ENCODE results near the gene APBA2. TPM values are rescaled to one million over a fixed set of nuclear protein-coding genes. Genes with fewer than 3 reads are reported as not detected.

Gene APBA2
- polyA plus RNA-seq, 4 donors, result 0.67 to 3.2 (median 1.8) TPM

DNA sequence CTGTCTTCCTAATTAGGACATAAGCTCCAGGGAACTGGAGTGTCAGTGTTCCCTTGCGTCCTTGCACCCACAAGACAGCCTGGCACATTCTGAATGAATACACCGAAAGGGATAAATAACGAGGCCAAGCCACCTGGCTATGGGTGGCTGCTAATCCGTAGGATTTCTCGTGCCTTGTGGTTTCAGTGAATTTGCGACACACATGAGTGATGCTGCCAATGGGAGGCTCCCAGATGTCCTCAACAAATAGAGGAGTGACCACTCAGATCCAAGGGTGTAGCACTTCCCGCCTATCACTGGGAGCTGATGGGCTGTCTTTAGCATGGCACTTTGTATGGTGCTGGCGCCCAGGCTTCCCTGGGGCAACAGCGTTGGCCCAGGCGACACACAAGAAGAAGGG lies 43.4 kb downstream of the APBA2 start:
- Histone ChIP-seq H3K9me3 (ENCODE audit: control insufficient read depth in 2 of 2, insufficient read depth in 1 of 2, low read depth in 1 of 2, low read length in 1 of 2) (no peaks in the 10 kb centered on the region), H3K27ac (ENCODE audit: low read depth in 1 of 3, low read length in 2 of 3) (no peak overlapping the region), H3K27me3 (ENCODE audit: control insufficient read depth in 3 of 3, insufficient read depth in 3 of 3, low read length in 3 of 3) (no peaks in the 10 kb centered on the region), H3K36me3 (ENCODE audit: control insufficient read depth in 3 of 3, insufficient read depth in 2 of 3, low read depth in 1 of 3, low read length in 3 of 3) (no peaks in the 10 kb centered on the region), H3K4me3 (ENCODE audit: low read depth in 1 of 3, low read length in 3 of 3) (no peak overlapping the region), H3K4me1 (ENCODE audit: control insufficient read depth in 3 of 3, insufficient read depth in 2 of 3, low read depth in 1 of 3, low read length in 2 of 3) (no peaks in the 10 kb centered on the region)
- 91 to 94% (median 92%) methylated on average over 10 of the region's 10 CpGs for WGBS, 3 donors
- no peak for DNase-seq
- no peak for FAIRE-seq

- Histone ChIP-seq H3K27ac (ENCODE audit: low read depth in 1 of 3, low read length in 2 of 3) (no peak overlapping the region), H3K27me3 (ENCODE audit: control insufficient read depth in 3 of 3, insufficient read depth in 3 of 3, low read length in 3 of 3) (no peaks in the 10 kb centered on the region), H3K4me3 (ENCODE audit: low read depth in 1 of 3, low read length in 3 of 3) (no peak overlapping the region), H3K4me1 (ENCODE audit: control insufficient read depth in 3 of 3, insufficient read depth in 2 of 3, low read depth in 1 of 3, low read length in 2 of 3) (no peaks in the 10 kb centered on the region), H3K36me3 (ENCODE audit: control insufficient read depth in 3 of 3, insufficient read depth in 2 of 3, low read depth in 1 of 3, low read length in 3 of 3) (no peaks in the 10 kb centered on the region), H3K9me3 (ENCODE audit: control insufficient read depth in 2 of 2, insufficient read depth in 1 of 2, low read depth in 1 of 2, low read length in 1 of 2) (no peaks in the 10 kb centered on the region)
- FAIRE-seq, result no peak
- no peak for DNase-seq
- 52 to 80% (median 64%) methylated on average over 6 of the region's 6 CpGs for WGBS, 3 donors
These were observed 44.2 kb downstream of the APBA2 start for GRCh38 chr15:28930011-28930410.

GRCh38 chr15:28930476-28931291 lies 44.9 kb downstream of the APBA2 start:
- 76 to 85% (median 82%) methylated on average over 13 to 16 of the region's 16 CpGs for WGBS, 3 donors
- Histone ChIP-seq H3K27me3 (ENCODE audit: control insufficient read depth in 3 of 3, insufficient read depth in 3 of 3, low read length in 3 of 3) (no peaks in the 10 kb centered on the region), H3K4me1 (ENCODE audit: control insufficient read depth in 3 of 3, insufficient read depth in 2 of 3, low read depth in 1 of 3, low read length in 2 of 3) (no peaks in the 10 kb centered on the region), H3K27ac (ENCODE audit: low read depth in 1 of 3, low read length in 2 of 3) (no peak overlapping the region), H3K36me3 (ENCODE audit: control insufficient read depth in 3 of 3, insufficient read depth in 2 of 3, low read depth in 1 of 3, low read length in 3 of 3) (no peaks in the 10 kb centered on the region), H3K4me3 (ENCODE audit: low read depth in 1 of 3, low read length in 3 of 3) (no peak overlapping the region), H3K9me3 (ENCODE audit: control insufficient read depth in 2 of 2, insufficient read depth in 1 of 2, low read depth in 1 of 2, low read length in 1 of 2) (no peaks in the 10 kb centered on the region)
- DNase-seq (no peak), FAIRE-seq (no peak)

DNA sequence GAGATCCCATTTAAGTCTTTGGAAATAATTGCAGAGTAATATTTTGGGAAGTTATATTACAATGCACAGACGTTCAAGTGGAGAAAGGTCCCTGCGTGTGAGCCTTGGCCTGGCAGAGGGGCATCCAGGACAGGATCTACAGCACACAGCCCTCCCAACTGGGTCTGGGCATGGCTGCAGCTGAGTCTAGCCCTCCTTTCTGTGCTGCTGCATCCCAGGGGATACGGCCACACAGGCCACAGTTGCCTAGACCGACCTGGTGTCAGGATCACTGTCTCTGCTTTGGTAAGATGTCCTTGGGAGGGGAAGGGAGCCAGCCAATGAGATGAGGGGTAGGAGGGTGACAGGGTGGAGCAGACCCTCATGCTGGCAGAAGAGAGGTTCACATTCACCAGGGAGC lies 46.1 kb downstream of the APBA2 start:
- no peak overlapping the region for H3K4me3 ChIP-seq (ENCODE audit: low read depth in 1 of 3, low read length in 3 of 3)
- H3K27ac ChIP-seq (ENCODE audit: low read depth in 1 of 3, low read length in 2 of 3), result no peak overlapping the region
- H3K27me3 ChIP-seq (ENCODE audit: control insufficient read depth in 3 of 3, insufficient read depth in 3 of 3, low read length in 3 of 3), result no peaks in the 10 kb centered on the region
- 85 to 92% (median 89%) methylated on average over 4 of the region's 4 CpGs for WGBS, 3 donors
- H3K4me1 ChIP-seq (ENCODE audit: control insufficient read depth in 3 of 3, insufficient read depth in 2 of 3, low read depth in 1 of 3, low read length in 2 of 3), result no peaks in the 10 kb centered on the region
- DNase-seq (no peak), FAIRE-seq (no peak)
- H3K36me3 ChIP-seq (ENCODE audit: control insufficient read depth in 3 of 3, insufficient read depth in 2 of 3, low read depth in 1 of 3, low read length in 3 of 3), result no peaks in the 10 kb centered on the region
- no peaks in the 10 kb centered on the region for H3K9me3 ChIP-seq (ENCODE audit: control insufficient read depth in 2 of 2, insufficient read depth in 1 of 2, low read depth in 1 of 2, low read length in 1 of 2)

- no peak for FAIRE-seq
- H3K4me3 ChIP-seq (ENCODE audit: low read depth in 1 of 3, low read length in 3 of 3), result no peak overlapping the region
- H3K27ac ChIP-seq (ENCODE audit: low read depth in 1 of 3, low read length in 2 of 3), result no peak overlapping the region
- 56 to 78% (median 65%) methylated on average over 4 of the region's 4 CpGs for WGBS, 3 donors
- no peaks in the 10 kb centered on the region for H3K9me3 ChIP-seq (ENCODE audit: control insufficient read depth in 2 of 2, insufficient read depth in 1 of 2, low read depth in 1 of 2, low read length in 1 of 2)
- H3K36me3 ChIP-seq (ENCODE audit: control insufficient read depth in 3 of 3, insufficient read depth in 2 of 3, low read depth in 1 of 3, low read length in 3 of 3), result no peaks in the 10 kb centered on the region
- DNase-seq, result no peak
- H3K4me1 ChIP-seq (ENCODE audit: control insufficient read depth in 3 of 3, insufficient read depth in 2 of 3, low read depth in 1 of 3, low read length in 2 of 3), result no peaks in the 10 kb centered on the region
- H3K27me3 ChIP-seq (ENCODE audit: control insufficient read depth in 3 of 3, insufficient read depth in 3 of 3, low read length in 3 of 3), result no peaks in the 10 kb centered on the region
These were observed 46.6 kb downstream of the APBA2 start for GRCh38 chr15:28932361-28932760.

GRCh38 chr15:28933710-28934445 lies 48.1 kb downstream of the APBA2 start:
- 51 to 60% (median 58%) methylated on average over 9 of the region's 9 CpGs for WGBS, 3 donors
- DNase-seq, result no peak

DNA sequence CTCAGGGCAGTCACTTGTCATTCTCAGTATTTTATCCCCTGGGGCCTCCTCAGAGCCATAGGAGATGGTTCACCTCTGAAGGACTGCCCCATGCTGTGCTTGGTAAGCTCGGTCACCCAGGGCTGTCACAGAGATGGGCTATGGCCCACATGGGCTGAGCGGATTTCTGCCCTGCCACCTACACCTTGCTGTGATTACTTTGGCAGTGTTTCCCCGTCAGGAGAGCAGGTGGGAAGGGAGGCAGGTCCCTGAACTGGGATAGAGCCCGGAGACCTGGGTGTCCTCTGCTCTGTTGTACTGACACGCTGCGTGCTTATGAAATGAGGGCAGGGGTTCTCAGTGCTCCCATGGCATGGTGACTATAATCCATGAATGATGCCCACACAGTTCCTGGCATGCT lies 48.9 kb downstream of the APBA2 start:
- H3K9me3 ChIP-seq (ENCODE audit: control insufficient read depth in 2 of 2, insufficient read depth in 1 of 2, low read depth in 1 of 2, low read length in 1 of 2), result no peaks in the 10 kb centered on the region
- FAIRE-seq (no peak), DNase-seq (no peak)
- H3K27ac ChIP-seq (ENCODE audit: low read depth in 1 of 3, low read length in 2 of 3), result no peak overlapping the region
- no peaks in the 10 kb centered on the region for H3K27me3 ChIP-seq (ENCODE audit: control insufficient read depth in 3 of 3, insufficient read depth in 3 of 3, low read length in 3 of 3)
- H3K36me3 ChIP-seq (ENCODE audit: control insufficient read depth in 3 of 3, insufficient read depth in 2 of 3, low read depth in 1 of 3, low read length in 3 of 3), result no peaks in the 10 kb centered on the region
- 86 to 93% (median 87%) methylated on average over 6 of the region's 6 CpGs for WGBS, 3 donors
- H3K4me1 ChIP-seq (ENCODE audit: control insufficient read depth in 3 of 3, insufficient read depth in 2 of 3, low read depth in 1 of 3, low read length in 2 of 3), result no peaks in the 10 kb centered on the region
- H3K4me3 ChIP-seq (ENCODE audit: low read depth in 1 of 3, low read length in 3 of 3), result no peak overlapping the region

More at GRCh38 chr15:28933710-28934445, 48.1 kb downstream of the APBA2 start:
- no peak overlapping the region for H3K4me3 ChIP-seq (ENCODE audit: low read depth in 1 of 3, low read length in 3 of 3)
- no peak for FAIRE-seq
- no peaks in the 10 kb centered on the region for H3K27me3 ChIP-seq (ENCODE audit: control insufficient read depth in 3 of 3, insufficient read depth in 3 of 3, low read length in 3 of 3)
- H3K4me1 ChIP-seq (ENCODE audit: control insufficient read depth in 3 of 3, insufficient read depth in 2 of 3, low read depth in 1 of 3, low read length in 2 of 3), result no peaks in the 10 kb centered on the region
- H3K9me3 ChIP-seq (ENCODE audit: control insufficient read depth in 2 of 2, insufficient read depth in 1 of 2, low read depth in 1 of 2, low read length in 1 of 2), result no peaks in the 10 kb centered on the region
- no peaks in the 10 kb centered on the region for H3K36me3 ChIP-seq (ENCODE audit: control insufficient read depth in 3 of 3, insufficient read depth in 2 of 3, low read depth in 1 of 3, low read length in 3 of 3)
- H3K27ac ChIP-seq (ENCODE audit: low read depth in 1 of 3, low read length in 2 of 3), result no peak overlapping the region

- FAIRE-seq (no peak), DNase-seq (no peak)
- H3K36me3 ChIP-seq (ENCODE audit: control insufficient read depth in 3 of 3, insufficient read depth in 2 of 3, low read depth in 1 of 3, low read length in 3 of 3), result no peaks in the 10 kb centered on the region
- H3K27me3 ChIP-seq (ENCODE audit: control insufficient read depth in 3 of 3, insufficient read depth in 3 of 3, low read length in 3 of 3), result no peaks in the 10 kb centered on the region
- no peak overlapping the region for H3K27ac ChIP-seq (ENCODE audit: low read depth in 1 of 3, low read length in 2 of 3)
- H3K4me1 ChIP-seq (ENCODE audit: control insufficient read depth in 3 of 3, insufficient read depth in 2 of 3, low read depth in 1 of 3, low read length in 2 of 3), result no peaks in the 10 kb centered on the region
- WGBS, 3 donors, result 30 to 57% (median 31%) methylated on average over 6 of the region's 6 CpGs
- no peak overlapping the region for H3K4me3 ChIP-seq (ENCODE audit: low read depth in 1 of 3, low read length in 3 of 3)
- H3K9me3 ChIP-seq (ENCODE audit: control insufficient read depth in 2 of 2, insufficient read depth in 1 of 2, low read depth in 1 of 2, low read length in 1 of 2), result no peaks in the 10 kb centered on the region
These were observed 49.5 kb downstream of the APBA2 start for GRCh38 chr15:28935316-28935715.

All from small intestine (tissue), 7 donors.